SK-N-SH (cell line): Measurements from ENCODE around the gene GPR55.

Experiments
- CHD2 ChIP-seq: fragments of 150-350 bp; IDR thresholded peaks from 2 replicates; pipeline ENCODE4 v1.6.1; 2018; ENCODE audit warnings: low read length; ENCODE audit not compliant: partially characterized antibody
- EZH2phosphoT487 ChIP-seq: fragments of 200-600 bp; sonication (generic); IDR thresholded peaks from 2 replicates; pipeline ENCODE4 v1.6.1; 2017; ENCODE audit warnings: low read depth, mixed run types, mild to moderate bottlenecking, antibody characterized with exemption, moderate library complexity, borderline replicate concordance
- FOSL2 ChIP-seq: IDR thresholded peaks from 2 replicates; pipeline ENCODE4 v1.4.0; 2012; ENCODE audit warnings: low read depth, mild to moderate bottlenecking, moderate library complexity, borderline replicate concordance
- JUND ChIP-seq: IDR thresholded peaks from 2 replicates; pipeline ENCODE4 v1.4.0; 2012
- RFX5 ChIP-seq: IDR thresholded peaks from 2 replicates; pipeline ENCODE4 v1.6.1; 2012; ENCODE audit warnings: mild to moderate bottlenecking, improper control_type of control experiment, low read length
- YY1 ChIP-seq: IDR thresholded peaks from 2 replicates; pipeline ENCODE4 v1.4.0; 2012; ENCODE audit warnings: low read depth, mild to moderate bottlenecking
- TF ChIP-seq, protein P1 (sequence below): fragments of 200-600 bp; sonication (generic); IDR thresholded peaks from 2 replicates; pipeline ENCODE4 v1.6.1; 2017; ENCODE audit warnings: antibody characterized with exemption, mild to moderate bottlenecking, moderate library complexity
- TF ChIP-seq, protein P2 (sequence below): IDR thresholded peaks from 2 replicates; pipeline ENCODE4 v1.6.1; 2012; ENCODE audit warnings: mild to moderate bottlenecking, low read depth, low read length, moderate library complexity
- TF ChIP-seq, protein P3 (sequence below): fragments of 150-350 bp; IDR thresholded peaks from 2 replicates; pipeline ENCODE4 v1.6.1; 2016; ENCODE audit warnings: mild to moderate bottlenecking, low read depth, low read length

DNA sequence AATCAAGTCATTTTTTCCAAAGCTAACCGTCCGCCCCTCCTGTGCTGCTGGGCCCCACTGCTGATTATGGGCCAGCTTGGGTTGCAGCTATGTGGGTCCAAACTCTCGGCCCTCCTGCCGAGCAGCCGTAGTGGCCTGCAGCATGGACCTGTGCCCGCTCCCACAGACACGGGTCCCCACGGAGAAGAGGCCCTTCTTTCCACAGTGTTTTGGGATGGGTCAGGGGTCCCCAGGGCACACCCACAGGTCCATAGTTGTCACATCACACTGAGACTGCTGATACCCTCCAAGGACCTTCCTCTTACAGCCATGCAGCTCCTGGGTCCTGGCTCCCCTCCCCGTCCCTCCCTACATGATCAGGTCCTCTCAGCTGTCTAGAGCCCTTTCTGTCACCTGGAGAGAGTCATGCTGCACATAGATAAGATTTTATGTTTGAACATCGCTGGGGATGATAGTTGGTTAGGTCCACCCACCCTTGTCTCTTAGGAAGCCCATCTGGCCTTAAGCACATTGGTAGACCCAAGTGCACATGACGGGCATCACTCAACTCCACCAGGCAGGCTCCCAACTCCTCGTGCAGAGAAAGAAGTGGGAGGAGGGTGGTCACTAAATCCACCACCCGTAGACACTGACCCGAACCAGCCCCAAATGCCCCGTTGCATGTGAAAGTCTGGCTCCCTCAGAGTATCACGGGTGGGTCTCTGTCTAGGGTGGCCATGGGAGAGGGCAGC, 17.5 kb downstream of the GPR55 start:
- TF ChIP-seq JUND (no peak), RFX5 (no peak), FOSL2 (no peak), CHD2 (no peak), YY1 (no peak), EZH2phosphoT487 (no peak)
- TF ChIP-seq, protein P1, sequence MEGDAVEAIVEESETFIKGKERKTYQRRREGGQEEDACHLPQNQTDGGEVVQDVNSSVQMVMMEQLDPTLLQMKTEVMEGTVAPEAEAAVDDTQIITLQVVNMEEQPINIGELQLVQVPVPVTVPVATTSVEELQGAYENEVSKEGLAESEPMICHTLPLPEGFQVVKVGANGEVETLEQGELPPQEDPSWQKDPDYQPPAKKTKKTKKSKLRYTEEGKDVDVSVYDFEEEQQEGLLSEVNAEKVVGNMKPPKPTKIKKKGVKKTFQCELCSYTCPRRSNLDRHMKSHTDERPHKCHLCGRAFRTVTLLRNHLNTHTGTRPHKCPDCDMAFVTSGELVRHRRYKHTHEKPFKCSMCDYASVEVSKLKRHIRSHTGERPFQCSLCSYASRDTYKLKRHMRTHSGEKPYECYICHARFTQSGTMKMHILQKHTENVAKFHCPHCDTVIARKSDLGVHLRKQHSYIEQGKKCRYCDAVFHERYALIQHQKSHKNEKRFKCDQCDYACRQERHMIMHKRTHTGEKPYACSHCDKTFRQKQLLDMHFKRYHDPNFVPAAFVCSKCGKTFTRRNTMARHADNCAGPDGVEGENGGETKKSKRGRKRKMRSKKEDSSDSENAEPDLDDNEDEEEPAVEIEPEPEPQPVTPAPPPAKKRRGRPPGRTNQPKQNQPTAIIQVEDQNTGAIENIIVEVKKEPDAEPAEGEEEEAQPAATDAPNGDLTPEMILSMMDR, result no peak
- TF ChIP-seq, protein P2, sequence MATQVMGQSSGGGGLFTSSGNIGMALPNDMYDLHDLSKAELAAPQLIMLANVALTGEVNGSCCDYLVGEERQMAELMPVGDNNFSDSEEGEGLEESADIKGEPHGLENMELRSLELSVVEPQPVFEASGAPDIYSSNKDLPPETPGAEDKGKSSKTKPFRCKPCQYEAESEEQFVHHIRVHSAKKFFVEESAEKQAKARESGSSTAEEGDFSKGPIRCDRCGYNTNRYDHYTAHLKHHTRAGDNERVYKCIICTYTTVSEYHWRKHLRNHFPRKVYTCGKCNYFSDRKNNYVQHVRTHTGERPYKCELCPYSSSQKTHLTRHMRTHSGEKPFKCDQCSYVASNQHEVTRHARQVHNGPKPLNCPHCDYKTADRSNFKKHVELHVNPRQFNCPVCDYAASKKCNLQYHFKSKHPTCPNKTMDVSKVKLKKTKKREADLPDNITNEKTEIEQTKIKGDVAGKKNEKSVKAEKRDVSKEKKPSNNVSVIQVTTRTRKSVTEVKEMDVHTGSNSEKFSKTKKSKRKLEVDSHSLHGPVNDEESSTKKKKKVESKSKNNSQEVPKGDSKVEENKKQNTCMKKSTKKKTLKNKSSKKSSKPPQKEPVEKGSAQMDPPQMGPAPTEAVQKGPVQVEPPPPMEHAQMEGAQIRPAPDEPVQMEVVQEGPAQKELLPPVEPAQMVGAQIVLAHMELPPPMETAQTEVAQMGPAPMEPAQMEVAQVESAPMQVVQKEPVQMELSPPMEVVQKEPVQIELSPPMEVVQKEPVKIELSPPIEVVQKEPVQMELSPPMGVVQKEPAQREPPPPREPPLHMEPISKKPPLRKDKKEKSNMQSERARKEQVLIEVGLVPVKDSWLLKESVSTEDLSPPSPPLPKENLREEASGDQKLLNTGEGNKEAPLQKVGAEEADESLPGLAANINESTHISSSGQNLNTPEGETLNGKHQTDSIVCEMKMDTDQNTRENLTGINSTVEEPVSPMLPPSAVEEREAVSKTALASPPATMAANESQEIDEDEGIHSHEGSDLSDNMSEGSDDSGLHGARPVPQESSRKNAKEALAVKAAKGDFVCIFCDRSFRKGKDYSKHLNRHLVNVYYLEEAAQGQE, result no peak
- TF ChIP-seq, protein P3, sequence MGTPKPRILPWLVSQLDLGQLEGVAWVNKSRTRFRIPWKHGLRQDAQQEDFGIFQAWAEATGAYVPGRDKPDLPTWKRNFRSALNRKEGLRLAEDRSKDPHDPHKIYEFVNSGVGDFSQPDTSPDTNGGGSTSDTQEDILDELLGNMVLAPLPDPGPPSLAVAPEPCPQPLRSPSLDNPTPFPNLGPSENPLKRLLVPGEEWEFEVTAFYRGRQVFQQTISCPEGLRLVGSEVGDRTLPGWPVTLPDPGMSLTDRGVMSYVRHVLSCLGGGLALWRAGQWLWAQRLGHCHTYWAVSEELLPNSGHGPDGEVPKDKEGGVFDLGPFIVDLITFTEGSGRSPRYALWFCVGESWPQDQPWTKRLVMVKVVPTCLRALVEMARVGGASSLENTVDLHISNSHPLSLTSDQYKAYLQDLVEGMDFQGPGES, result no peak
